HepG2 (cell line): ENCODE measurements around the gene ACVR1B. TPM values are rescaled to one million over a fixed set of nuclear protein-coding genes. Genes with fewer than 3 reads are reported as not detected.

Source experiments
- CEBPG ChIP-seq: IDR thresholded peaks from 2 replicates; pipeline ENCODE4 v1.6.1; 2016
- DNMT1 ChIP-seq: sonication (generic); formaldehyde crosslinking; IDR thresholded peaks from 2 replicates; pipeline ENCODE4 v1.5.1; 2020; ENCODE audit warnings: mild to moderate bottlenecking, missing genetic modification reagents
- FOXO1 ChIP-seq: sonication (generic); formaldehyde crosslinking; IDR thresholded peaks from 2 replicates; pipeline ENCODE4 v1.4.0; 2020; ENCODE audit warnings: missing genetic modification reagents
- GPN1 ChIP-seq: sonication (generic); formaldehyde crosslinking; IDR thresholded peaks from 2 replicates; pipeline ENCODE4 v1.5.1; 2020; ENCODE audit warnings: missing genetic modification reagents, borderline replicate concordance
- HDAC2 ChIP-seq: sonication (generic); formaldehyde crosslinking; IDR thresholded peaks from 2 replicates; pipeline ENCODE4 v1.4.0; 2020; ENCODE audit warnings: missing genetic modification reagents
- HOXA5 ChIP-seq: sonication (generic); formaldehyde crosslinking; IDR thresholded peaks from 2 replicates; pipeline ENCODE4 v1.4.0; 2020; ENCODE audit warnings: missing genetic modification reagents
- HOXD1 ChIP-seq: sonication (generic); formaldehyde crosslinking; IDR thresholded peaks from 2 replicates; pipeline ENCODE4 v1.5.0; 2020; ENCODE audit warnings: missing genetic modification reagents
- MYC ChIP-seq: sonication (generic); formaldehyde crosslinking; IDR thresholded peaks from 2 replicates; pipeline ENCODE4 v1.9.0; 2021; ENCODE audit warnings: missing genetic modification reagents, borderline replicate concordance
- NFIC ChIP-seq: IDR thresholded peaks from 2 replicates; pipeline ENCODE4 v1.6.1; 2012; ENCODE audit warnings: mild to moderate bottlenecking, low read length, inconsistent platforms
- PHF5A ChIP-seq: IDR thresholded peaks from one replicate; pipeline ENCODE4 v1.6.1; 2018; ENCODE audit warnings: low read depth, missing genetic modification reagents; ENCODE audit not compliant: unreplicated experiment
- RARA ChIP-seq: IDR thresholded peaks from 2 replicates; pipeline ENCODE4 v1.6.1; 2016; ENCODE audit warnings: missing genetic modification reagents, missing compliant biosample characterization
- SIX1 ChIP-seq: sonication (generic); formaldehyde crosslinking; IDR thresholded peaks from 2 replicates; pipeline ENCODE4 v1.4.0; 2020; ENCODE audit warnings: missing genetic modification reagents, borderline replicate concordance
- SP1 ChIP-seq, 2 experiments: fragments of 450-650 bp in 1 of 2; sonication (generic) in 1 of 2; formaldehyde crosslinking in 1 of 2; IDR thresholded peaks; 2 replicates each; pipeline versions ENCODE4 v1.4.0 to v1.6.1; 2016 to 2020; ENCODE audit warnings: missing genetic modification reagents in 1 of 2
- SRF ChIP-seq: IDR thresholded peaks from 2 replicates; pipeline ENCODE4 v1.6.1; 2011; ENCODE audit warnings: mild to moderate bottlenecking, low read depth, low read length, moderate library complexity
- SRY ChIP-seq: sonication (generic); formaldehyde crosslinking; IDR thresholded peaks from 2 replicates; pipeline ENCODE4 v1.8.0; 2022; ENCODE audit warnings: mild to moderate bottlenecking, missing genetic modification reagents
- TBL1XR1 ChIP-seq: fragments of 150-350 bp; IDR thresholded peaks from 2 replicates; pipeline ENCODE4 v1.6.1; 2014; ENCODE audit warnings: borderline replicate concordance, low read length; ENCODE audit not compliant: partially characterized antibody
- ZFP62 ChIP-seq: sonication (generic); formaldehyde crosslinking; IDR thresholded peaks from 2 replicates; pipeline ENCODE4 v1.4.0; 2020; ENCODE audit warnings: missing genetic modification reagents
- ZNF121 ChIP-seq: sonication (generic); formaldehyde crosslinking; IDR thresholded peaks from 2 replicates; pipeline ENCODE4 v1.5.0; 2020; ENCODE audit warnings: mild to moderate bottlenecking, missing genetic modification reagents
- ZNF430 ChIP-seq: sonication (generic); formaldehyde crosslinking; IDR thresholded peaks from 2 replicates; pipeline ENCODE4 v1.9.0; 2021; ENCODE audit warnings: mild to moderate bottlenecking, missing genetic modification reagents
- ZNF468 ChIP-seq: sonication (generic); formaldehyde crosslinking; IDR thresholded peaks from 2 replicates; pipeline ENCODE4 v1.8.0; 2022; ENCODE audit warnings: mild to moderate bottlenecking, moderate library complexity, missing genetic modification reagents
- ZNF563 ChIP-seq: sonication (generic); formaldehyde crosslinking; IDR thresholded peaks from 2 replicates; pipeline ENCODE4 v1.8.0; 2022; ENCODE audit warnings: mild to moderate bottlenecking, moderate library complexity, missing genetic modification reagents
- ZNF629 ChIP-seq: sonication (generic); formaldehyde crosslinking; conservative IDR thresholded peaks from 2 replicates; pipeline ENCODE4 v1.5.0; 2020; ENCODE audit warnings: missing genetic modification reagents
- ZNF737 ChIP-seq: sonication (generic); formaldehyde crosslinking; IDR thresholded peaks from 2 replicates; pipeline ENCODE4 v1.5.0; 2020; ENCODE audit warnings: missing genetic modification reagents, mild to moderate bottlenecking, borderline replicate concordance
- ZNF747 ChIP-seq: sonication (generic); formaldehyde crosslinking; IDR thresholded peaks from 2 replicates; pipeline ENCODE4 v1.8.1; 2023; ENCODE audit warnings: missing genetic modification reagents, mild to moderate bottlenecking, borderline replicate concordance
- ZNF772 ChIP-seq: sonication (generic); formaldehyde crosslinking; IDR thresholded peaks from 2 replicates; pipeline ENCODE4 v1.5.0; 2020; ENCODE audit warnings: mild to moderate bottlenecking, missing genetic modification reagents
- ZNF83 ChIP-seq: sonication (generic); formaldehyde crosslinking; IDR thresholded peaks from 2 replicates; pipeline ENCODE4 v1.4.0; 2020; ENCODE audit warnings: missing genetic modification reagents, mild to moderate bottlenecking, borderline replicate concordance
- ZSCAN30 ChIP-seq: sonication (generic); formaldehyde crosslinking; IDR thresholded peaks from 2 replicates; pipeline ENCODE4 v1.5.0; 2020; ENCODE audit warnings: mild to moderate bottlenecking, missing genetic modification reagents
- polyA plus RNA-seq, 8 experiments: library from polyadenylated mRNA; depleted of rRNA in 3 of 8; stranded (reverse) in 7 of 8; unstranded in 1 of 8; fragments of >200 nt; fragmentation: Illumina TruSeq in 4 of 8; extraction: Trizol in 4 of 8; gene quantifications; 2 replicates each; pipeline versions ENCODE4 v1.2.1 to v1.2.3, GENCODE V29; 2011 to 2016; ENCODE audit warnings: low read depth in 4 of 8, missing spikeins in 1 of 8, mixed read lengths in 1 of 8; ENCODE audit not compliant: insufficient read depth in 1 of 8
- total RNA-seq, 5 experiments: library from RNA; depleted of rRNA; stranded (reverse); fragments of >200 nt; fragmentation: Illumina TruSeq; extraction: Trizol; gene quantifications; 2 replicates each; pipeline ENCODE4 v1.2.3, GENCODE V29; 2016; ENCODE audit warnings: low read depth in 1 of 5
- TF ChIP-seq, protein P1 (sequence below): sonication (generic); formaldehyde crosslinking; IDR thresholded peaks from 2 replicates; pipeline ENCODE4 v1.8.1; 2022; ENCODE audit warnings: low read depth, mild to moderate bottlenecking, missing genetic modification reagents

The ACVR1B gene
- total and polyA plus RNA-seq, 2 of the 13 experiments (the other 11 are each of a cell fraction or from before 2014, with no cell fraction given), result 8.9 to 12.1 TPM

DNA sequence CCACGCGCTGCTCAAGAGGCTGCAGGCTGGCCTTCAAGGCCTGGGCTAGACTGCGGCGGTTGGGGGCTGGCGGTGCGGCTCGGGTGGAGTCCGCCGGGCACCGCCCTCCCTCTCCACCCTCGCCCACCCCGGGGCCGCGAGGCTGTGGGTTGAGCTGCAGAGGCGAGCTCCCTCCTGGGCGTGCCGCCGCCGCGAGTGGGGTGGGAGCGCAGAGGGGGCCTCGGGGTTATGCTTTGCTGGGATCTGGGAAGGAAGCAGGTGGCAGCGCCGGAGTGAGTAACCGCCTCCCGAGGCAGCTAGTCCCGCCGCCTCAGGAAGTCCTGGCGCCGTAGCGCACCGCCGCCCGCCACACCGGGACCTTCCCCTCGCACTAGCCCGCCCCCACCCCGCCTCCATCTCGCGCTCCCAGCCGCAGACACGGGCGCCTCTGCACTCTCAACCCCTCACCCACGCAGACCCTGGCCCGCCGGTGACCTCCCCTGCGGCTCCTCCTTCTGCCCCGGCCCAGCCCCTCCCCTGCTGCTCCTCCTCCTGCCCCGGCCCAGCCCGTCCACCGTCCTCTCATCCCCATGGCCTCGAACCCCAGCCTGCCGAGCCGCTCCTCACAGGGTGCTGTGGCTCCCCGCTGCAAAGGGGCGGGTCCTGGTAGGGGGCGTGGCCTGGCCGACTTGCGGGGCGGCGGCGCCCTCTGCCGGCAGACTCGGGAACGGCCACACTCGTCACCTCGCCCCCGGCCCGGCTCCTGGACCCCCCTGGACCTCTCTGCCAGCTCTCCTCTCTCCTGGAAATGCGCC, 71.9 kb downstream of the ACVR1B start (continued):
- TF ChIP-seq ZNF772, result peak; percentile 53; the same call in 1 of the 2 replicates
- TF ChIP-seq ZNF430 (CRISPR knock-in tag), result no peak
- peak; percentile 83; the same call in 1 of the 2 replicates for TF ChIP-seq ZNF83 (CRISPR knock-in tag)
- TF ChIP-seq DNMT1 (CRISPR knock-in tag), result no peak; the same call in 1 of the 2 replicates
- TF ChIP-seq, protein P1, sequence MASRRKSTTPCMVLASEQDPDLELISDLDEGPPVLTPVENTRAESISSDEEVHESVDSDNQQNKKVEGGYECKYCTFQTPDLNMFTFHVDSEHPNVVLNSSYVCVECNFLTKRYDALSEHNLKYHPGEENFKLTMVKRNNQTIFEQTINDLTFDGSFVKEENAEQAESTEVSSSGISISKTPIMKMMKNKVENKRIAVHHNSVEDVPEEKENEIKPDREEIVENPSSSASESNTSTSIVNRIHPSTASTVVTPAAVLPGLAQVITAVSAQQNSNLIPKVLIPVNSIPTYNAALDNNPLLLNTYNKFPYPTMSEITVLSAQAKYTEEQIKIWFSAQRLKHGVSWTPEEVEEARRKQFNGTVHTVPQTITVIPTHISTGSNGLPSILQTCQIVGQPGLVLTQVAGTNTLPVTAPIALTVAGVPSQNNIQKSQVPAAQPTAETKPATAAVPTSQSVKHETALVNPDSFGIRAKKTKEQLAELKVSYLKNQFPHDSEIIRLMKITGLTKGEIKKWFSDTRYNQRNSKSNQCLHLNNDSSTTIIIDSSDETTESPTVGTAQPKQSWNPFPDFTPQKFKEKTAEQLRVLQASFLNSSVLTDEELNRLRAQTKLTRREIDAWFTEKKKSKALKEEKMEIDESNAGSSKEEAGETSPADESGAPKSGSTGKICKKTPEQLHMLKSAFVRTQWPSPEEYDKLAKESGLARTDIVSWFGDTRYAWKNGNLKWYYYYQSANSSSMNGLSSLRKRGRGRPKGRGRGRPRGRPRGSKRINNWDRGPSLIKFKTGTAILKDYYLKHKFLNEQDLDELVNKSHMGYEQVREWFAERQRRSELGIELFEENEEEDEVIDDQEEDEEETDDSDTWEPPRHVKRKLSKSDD, result no peak
- no peak; the same call in 1 of the 2 replicates for TF ChIP-seq HDAC2 (CRISPR knock-in tag)
- 0 out of 2 replicates have a peak, but pooled peaks have one; percentile 39 for TF ChIP-seq ZNF747
- no peak for TF ChIP-seq ZFP62
- TF ChIP-seq MYC (CRISPR knock-in tag), result no peak; the same call in 1 of the 2 replicates
- TF ChIP-seq TBL1XR1, result no peak
- no peak for TF ChIP-seq PHF5A (CRISPR knock-in tag)
- no peak for TF ChIP-seq HOXA5 (CRISPR knock-in tag)
- no peak for TF ChIP-seq SRY (CRISPR knock-in tag)
- no peak for TF ChIP-seq ZNF563 (CRISPR knock-in tag)
- TF ChIP-seq FOXO1 (CRISPR knock-in tag), result no peak
- TF ChIP-seq SP1 (IDR thresholded peaks at IDR 0.05), result no peak
- peak; percentile 99 for TF ChIP-seq SP1 (CRISPR knock-in tag; IDR thresholded peaks at IDR 0.05)
- no peak for TF ChIP-seq ZNF629 (CRISPR knock-in tag)
- TF ChIP-seq GPN1 (CRISPR knock-in tag), result no peak
- TF ChIP-seq SIX1 (CRISPR knock-in tag), result no peak
- no peak for TF ChIP-seq ZNF121 (CRISPR knock-in tag)
- 0 out of 2 replicates have a peak, but pooled peaks have one; percentile 3 for TF ChIP-seq SRF
- peak; percentile 23; the same call in 1 of the 2 replicates for TF ChIP-seq HOXD1 (CRISPR knock-in tag)
- no peak for TF ChIP-seq ZNF737 (CRISPR knock-in tag)
- no peak for TF ChIP-seq CEBPG (CRISPR knock-in tag)
- no peak for TF ChIP-seq NFIC
- no peak for TF ChIP-seq ZSCAN30 (CRISPR knock-in tag)
- TF ChIP-seq RARA, result 0 out of 2 replicates have a peak, but pooled peaks have one; percentile 1
- TF ChIP-seq ZNF468, result no peak
